Mesenchymal stem cell (in vitro differentiated cells and primary cell): Measurements from ENCODE around the gene PRRT3.

Experiments
- DNase-seq: peaks from one replicate; pipeline ENCODE4 v3.0.0-alpha.2; 2013
- H2AFZ ChIP-seq: one replicate; pipeline ENCODE4 v1.6.1; 2013; ENCODE audit warnings: low read depth, mild to moderate bottlenecking, control low read depth, inconsistent platforms, low read length, moderate library complexity
- H2AK5ac ChIP-seq: 2 replicates; pipeline ENCODE4 v1.6.1; 2013; ENCODE audit warnings: low read length, moderate library complexity, mild to moderate bottlenecking, inconsistent platforms; ENCODE audit not compliant: severe bottlenecking
- H2BK120ac ChIP-seq: one replicate; pipeline ENCODE4 v1.6.1; 2013; ENCODE audit warnings: low read depth, mild to moderate bottlenecking, inconsistent platforms, low read length, moderate library complexity
- H2BK12ac ChIP-seq, 2 experiments: one replicate each; pipeline ENCODE4 v1.6.1; 2013; ENCODE audit warnings: inconsistent platforms in 2 of 2, low read length in 2 of 2, mild to moderate bottlenecking in 2 of 2, moderate library complexity in 2 of 2, control low read depth in 1 of 2
- H2BK15ac ChIP-seq: one replicate; pipeline ENCODE4 v1.6.1; 2013; ENCODE audit warnings: mild to moderate bottlenecking, low read depth, inconsistent platforms; ENCODE audit not compliant: poor library complexity, severe bottlenecking
- H2BK5ac ChIP-seq: 2 replicates; pipeline ENCODE4 v1.6.1; 2013; ENCODE audit warnings: low read depth, mild to moderate bottlenecking, low read length, control low read depth, inconsistent platforms; ENCODE audit not compliant: poor library complexity, severe bottlenecking
- H3K14ac ChIP-seq, 2 experiments: one replicate each; pipeline ENCODE4 v1.6.1; 2013; ENCODE audit warnings: inconsistent platforms in 2 of 2, low read length in 2 of 2, control low read depth in 1 of 2, mild to moderate bottlenecking in 1 of 2, moderate library complexity in 1 of 2
- H3K18ac ChIP-seq, 2 experiments: one replicate each; pipeline ENCODE4 v1.6.1; 2013; ENCODE audit warnings: inconsistent platforms in 2 of 2, low read length in 2 of 2, control low read depth in 1 of 2, low read depth in 1 of 2, mild to moderate bottlenecking in 1 of 2
- H3K23ac ChIP-seq, 2 experiments: one replicate each; pipeline ENCODE4 v1.6.1; 2013; ENCODE audit warnings: inconsistent platforms in 2 of 2, low read length in 2 of 2, mild to moderate bottlenecking in 2 of 2, moderate library complexity in 2 of 2, control low read depth in 1 of 2
- H3K27ac ChIP-seq: 2 replicates; pipeline ENCODE4 v1.5.1; 2013; ENCODE audit warnings: mild to moderate bottlenecking, moderate library complexity, low read length, control low read depth, inconsistent platforms; ENCODE audit not compliant: poor library complexity, severe bottlenecking
- H3K27me3 ChIP-seq, 2 experiments: 2 replicates each; pipeline versions ENCODE4 v1.6.1 to v1.7.0; 2013; ENCODE audit warnings: low read length in 2 of 2, mild to moderate bottlenecking in 2 of 2, moderate library complexity in 2 of 2, control low read depth in 1 of 2, inconsistent platforms in 1 of 2; ENCODE audit not compliant: control insufficient read depth in 1 of 2, insufficient read depth in 1 of 2
- H3K36me3 ChIP-seq, 2 experiments: 2 replicates each; pipeline versions ENCODE4 v1.6.1 to v1.7.0; 2013; ENCODE audit warnings: low read length in 2 of 2, control low read depth in 1 of 2, inconsistent platforms in 1 of 2, low read depth in 1 of 2, mild to moderate bottlenecking in 1 of 2; ENCODE audit not compliant: insufficient read depth in 2 of 2, control insufficient read depth in 1 of 2
- H3K4ac ChIP-seq, 2 experiments: one replicate each; pipeline ENCODE4 v1.6.1; 2013; ENCODE audit warnings: inconsistent platforms in 2 of 2, low read length in 2 of 2, mild to moderate bottlenecking in 2 of 2, moderate library complexity in 2 of 2, control low read depth in 1 of 2, low read depth in 1 of 2
- H3K4me1 ChIP-seq: 2 replicates; pipeline ENCODE4 v1.6.1; 2013; ENCODE audit warnings: low read depth, low read length, control low read depth; ENCODE audit not compliant: control insufficient read depth, insufficient read depth
- H3K4me2 ChIP-seq: 2 replicates; pipeline ENCODE4 v1.6.1; 2013; ENCODE audit warnings: low read length, mild to moderate bottlenecking, inconsistent platforms; ENCODE audit not compliant: poor library complexity, severe bottlenecking
- H3K4me3 ChIP-seq, 2 experiments: 2 replicates each; pipeline versions ENCODE4 v1.5.1 to v1.7.0; 2013; ENCODE audit warnings: low read length in 2 of 2, mild to moderate bottlenecking in 2 of 2, control low read depth in 1 of 2, low read depth in 1 of 2; ENCODE audit not compliant: insufficient read depth in 1 of 2
- H3K79me1 ChIP-seq: replicated peaks from 2 replicates; pipeline ENCODE4 v1.6.1; 2013; ENCODE audit warnings: mild to moderate bottlenecking, control low read depth, low read length, inconsistent platforms; ENCODE audit not compliant: poor library complexity, severe bottlenecking
- H3K9ac ChIP-seq: 2 replicates; pipeline ENCODE4 v1.7.0; 2013; ENCODE audit warnings: mild to moderate bottlenecking, low read length, moderate library complexity
- H3K9me3 ChIP-seq: 2 replicates; pipeline ENCODE4 v1.7.0; 2013; ENCODE audit warnings: mild to moderate bottlenecking, low read length; ENCODE audit not compliant: control insufficient read depth
- H4K8ac ChIP-seq: one replicate; pipeline ENCODE4 v1.6.1; 2013; ENCODE audit warnings: inconsistent platforms, mild to moderate bottlenecking, low read length, moderate library complexity
- H4K91ac ChIP-seq: one replicate; pipeline ENCODE4 v1.6.1; 2013; ENCODE audit warnings: mild to moderate bottlenecking, low read length, inconsistent platforms
- WGBS: methylation state at CpG from one replicate; pipeline ENCODE4 v1.1.7; 2013; ENCODE audit warnings: mixed read lengths; 5-methylcytosine and 5-hydroxymethylcytosine counted together

Gene PRRT3

GRCh38 chr3:9916734-9917680, 35.2 kb downstream of the PRRT3 start, which contains the start of gene IL17RC:
TSS of gene IL17RC (plus strand) at chr3:9917098. CDS start at chr3:9917316, 218 bp downstream.
- peak within 1 kb of the TSS; percentile 86 for H3K4me2 ChIP-seq

GRCh38 chr3:9916346-9916733, 35.9 kb downstream of the PRRT3 start:
- Histone ChIP-seq H2BK120ac (peak overlapping the region; percentile 74), H2BK5ac (no peak overlapping the region), H3K27ac (peak overlapping the region; percentile 62), H2AFZ (peak overlapping the region; percentile 29), H3K79me1 (peaks cover 15% of the 10 kb centered on the region), H3K9ac (peak overlapping the region; percentile 91), H3K4me2 (peak overlapping the region; percentile 63), H4K91ac (peak overlapping the region; percentile 12), H3K18ac (peak overlapping the region; percentile 2 to 94), H3K9me3 (no peaks in the 10 kb centered on the region), H2AK5ac (peak overlapping the region; percentile 46), H3K14ac (peak overlapping the region in 1 of 2 experiments; percentile 44), H3K23ac (no peak overlapping the region), H2BK12ac (peak overlapping the region; percentile 7 to 88), H3K4me1 (peaks cover 47% of the 10 kb centered on the region), H4K8ac (peak overlapping the region; percentile 4), H2BK15ac (no peak overlapping the region), H3K4me3 (peak overlapping the region in 1 of 2 experiments; percentile 82), H3K4ac (peak overlapping the region; percentile 9 to 92), H3K36me3 (peaks cover 10 to 11% of the 10 kb centered on the region in 2 experiments), H3K27me3 (no peaks in the 10 kb centered on the region)
- 51% methylated on average over 7 of the region's 7 CpGs for WGBS
- peak; percentile 57 for DNase-seq

More at GRCh38 chr3:9916734-9917680, 35.2 kb downstream of the PRRT3 start, which contains the start of gene IL17RC:
- Histone ChIP-seq H2BK12ac (peak within 1 kb of the TSS; percentile 7 to 88), H2BK120ac (peak within 1 kb of the TSS; percentile 94), H2BK5ac (no peak within 1 kb of the TSS), H3K4ac (peak within 1 kb of the TSS; percentile 79 to 94), H3K4me3 (peak within 1 kb of the TSS; percentile 76 to 82), H3K4me1 (peaks cover 43% of the 10 kb centered on the region), H4K8ac (peak within 1 kb of the TSS; percentile 99), H3K36me3 (peaks cover 10 to 11% of the 10 kb centered on the region in 2 experiments), H2AK5ac (peak within 1 kb of the TSS; percentile 46), H3K27ac (peak within 1 kb of the TSS; percentile 63), H3K9me3 (no peaks in the 10 kb centered on the region), H2BK15ac (peak within 1 kb of the TSS; percentile 86), H3K9ac (peak within 1 kb of the TSS; percentile 91), H3K23ac (peak within 1 kb of the TSS in 1 of 2 experiments; percentile 60), H2AFZ (peak within 1 kb of the TSS; percentile 46), H3K18ac (peak within 1 kb of the TSS; percentile 95 to 97), H4K91ac (peak within 1 kb of the TSS; percentile 94), H3K79me1 (peaks cover 15% of the 10 kb centered on the region), H3K27me3 (no peaks in the 10 kb centered on the region), H3K14ac (peak within 1 kb of the TSS in 1 of 2 experiments; percentile 44)
- peak; percentile 92 for DNase-seq
- 17% methylated on average over 17 of the region's 19 CpGs for WGBS

- H2BK12ac ChIP-seq = peak overlapping the region; percentile 38 to 51
- peak overlapping the region; percentile 94 for H4K91ac ChIP-seq
- peaks cover 7 to 9% of the 10 kb centered on the region in 2 experiments for H3K36me3 ChIP-seq
- WGBS = under 1% methylated on average over 62 of the region's 99 CpGs
- no peaks in the 10 kb centered on the region for H3K27me3 ChIP-seq
- H2AK5ac ChIP-seq = no peak overlapping the region
- H3K9ac ChIP-seq = peak overlapping the region; percentile 82
- no peak overlapping the region for H3K23ac ChIP-seq
- peak overlapping the region; percentile 95 to 97 for H3K18ac ChIP-seq
- H4K8ac ChIP-seq = peak overlapping the region; percentile 99
- H2BK5ac ChIP-seq = no peak overlapping the region
- H3K4me3 ChIP-seq = peak overlapping the region; percentile 76 to 81
- H3K4me2 ChIP-seq = peak overlapping the region; percentile 74
- peak overlapping the region; percentile 74 for H2BK120ac ChIP-seq
- H2AFZ ChIP-seq = peak overlapping the region; percentile 80
- H2BK15ac ChIP-seq = peak overlapping the region; percentile 91
- H3K27ac ChIP-seq = peak overlapping the region; percentile 63
- H3K9me3 ChIP-seq = no peaks in the 10 kb centered on the region
- H3K79me1 ChIP-seq = peaks cover 13% of the 10 kb centered on the region
- peak overlapping the region; percentile 49 to 79 for H3K14ac ChIP-seq
- H3K4me1 ChIP-seq = peaks cover 48% of the 10 kb centered on the region
- peak overlapping the region; percentile 49 to 94 for H3K4ac ChIP-seq
- peak; percentile 76 for DNase-seq
Measured at GRCh38 chr3:9915254-9916141, 36.7 kb downstream of the PRRT3 start.
